ENCODE results near the gene UBA7.

GRCh38 chr3:49779358-49780079, 34.2 kb downstream of the UBA7 start:
- TF ChIP-seq IRF2 (CRISPR knock-in tag; IDR thresholded peaks at IDR 0.05; ENCODE audit: borderline replicate concordance, low read depth), result no peak
- TF ChIP-seq, protein P1, sequence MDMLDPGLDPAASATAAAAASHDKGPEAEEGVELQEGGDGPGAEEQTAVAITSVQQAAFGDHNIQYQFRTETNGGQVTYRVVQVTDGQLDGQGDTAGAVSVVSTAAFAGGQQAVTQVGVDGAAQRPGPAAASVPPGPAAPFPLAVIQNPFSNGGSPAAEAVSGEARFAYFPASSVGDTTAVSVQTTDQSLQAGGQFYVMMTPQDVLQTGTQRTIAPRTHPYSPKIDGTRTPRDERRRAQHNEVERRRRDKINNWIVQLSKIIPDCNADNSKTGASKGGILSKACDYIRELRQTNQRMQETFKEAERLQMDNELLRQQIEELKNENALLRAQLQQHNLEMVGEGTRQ (CRISPR knock-in tag; IDR thresholded peaks at IDR 0.05), result no peak
- no peak for TF ChIP-seq ATF2 (CRISPR knock-in tag; IDR thresholded peaks at IDR 0.05; ENCODE audit: borderline replicate concordance, low read depth)
- TF ChIP-seq CREB1 (CRISPR knock-in tag; IDR thresholded peaks at IDR 0.05), result no peak
- TF ChIP-seq, protein P2, sequence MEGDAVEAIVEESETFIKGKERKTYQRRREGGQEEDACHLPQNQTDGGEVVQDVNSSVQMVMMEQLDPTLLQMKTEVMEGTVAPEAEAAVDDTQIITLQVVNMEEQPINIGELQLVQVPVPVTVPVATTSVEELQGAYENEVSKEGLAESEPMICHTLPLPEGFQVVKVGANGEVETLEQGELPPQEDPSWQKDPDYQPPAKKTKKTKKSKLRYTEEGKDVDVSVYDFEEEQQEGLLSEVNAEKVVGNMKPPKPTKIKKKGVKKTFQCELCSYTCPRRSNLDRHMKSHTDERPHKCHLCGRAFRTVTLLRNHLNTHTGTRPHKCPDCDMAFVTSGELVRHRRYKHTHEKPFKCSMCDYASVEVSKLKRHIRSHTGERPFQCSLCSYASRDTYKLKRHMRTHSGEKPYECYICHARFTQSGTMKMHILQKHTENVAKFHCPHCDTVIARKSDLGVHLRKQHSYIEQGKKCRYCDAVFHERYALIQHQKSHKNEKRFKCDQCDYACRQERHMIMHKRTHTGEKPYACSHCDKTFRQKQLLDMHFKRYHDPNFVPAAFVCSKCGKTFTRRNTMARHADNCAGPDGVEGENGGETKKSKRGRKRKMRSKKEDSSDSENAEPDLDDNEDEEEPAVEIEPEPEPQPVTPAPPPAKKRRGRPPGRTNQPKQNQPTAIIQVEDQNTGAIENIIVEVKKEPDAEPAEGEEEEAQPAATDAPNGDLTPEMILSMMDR (IDR thresholded peaks at IDR 0.05), result no peak
- no peak for TF ChIP-seq NFE2L1 (CRISPR knock-in tag; IDR thresholded peaks at IDR 0.05)
- TF ChIP-seq, protein P3, sequence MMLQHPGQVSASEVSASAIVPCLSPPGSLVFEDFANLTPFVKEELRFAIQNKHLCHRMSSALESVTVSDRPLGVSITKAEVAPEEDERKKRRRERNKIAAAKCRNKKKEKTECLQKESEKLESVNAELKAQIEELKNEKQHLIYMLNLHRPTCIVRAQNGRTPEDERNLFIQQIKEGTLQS (CRISPR knock-in tag; conservative IDR thresholded peaks at IDR 0.05), result no peak
- no peak for TF ChIP-seq ATF1 (CRISPR knock-in tag; IDR thresholded peaks at IDR 0.05)
- TF ChIP-seq FOXP1 (CRISPR knock-in tag; IDR thresholded peaks at IDR 0.05; ENCODE audit: borderline replicate concordance), result no peak
- TF ChIP-seq ZNF219 (CRISPR knock-in tag; IDR thresholded peaks at IDR 0.05; ENCODE audit: borderline replicate concordance), result no peak
- no peak for TF ChIP-seq USF1 (CRISPR knock-in tag; IDR thresholded peaks at IDR 0.05)
- TF ChIP-seq AFF4 (CRISPR knock-in tag; IDR thresholded peaks at IDR 0.05; ENCODE audit: borderline replicate concordance), result no peak
- no peak for TF ChIP-seq SMAD4 (CRISPR knock-in tag; IDR thresholded peaks at IDR 0.05)
- TF ChIP-seq, protein P4, sequence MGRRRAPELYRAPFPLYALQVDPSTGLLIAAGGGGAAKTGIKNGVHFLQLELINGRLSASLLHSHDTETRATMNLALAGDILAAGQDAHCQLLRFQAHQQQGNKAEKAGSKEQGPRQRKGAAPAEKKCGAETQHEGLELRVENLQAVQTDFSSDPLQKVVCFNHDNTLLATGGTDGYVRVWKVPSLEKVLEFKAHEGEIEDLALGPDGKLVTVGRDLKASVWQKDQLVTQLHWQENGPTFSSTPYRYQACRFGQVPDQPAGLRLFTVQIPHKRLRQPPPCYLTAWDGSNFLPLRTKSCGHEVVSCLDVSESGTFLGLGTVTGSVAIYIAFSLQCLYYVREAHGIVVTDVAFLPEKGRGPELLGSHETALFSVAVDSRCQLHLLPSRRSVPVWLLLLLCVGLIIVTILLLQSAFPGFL (CRISPR knock-in tag; IDR thresholded peaks at IDR 0.05; ENCODE audit: borderline replicate concordance), result no peak
